ENCODE measurements around the gene CIP2A.

Gene CIP2A

DNA sequence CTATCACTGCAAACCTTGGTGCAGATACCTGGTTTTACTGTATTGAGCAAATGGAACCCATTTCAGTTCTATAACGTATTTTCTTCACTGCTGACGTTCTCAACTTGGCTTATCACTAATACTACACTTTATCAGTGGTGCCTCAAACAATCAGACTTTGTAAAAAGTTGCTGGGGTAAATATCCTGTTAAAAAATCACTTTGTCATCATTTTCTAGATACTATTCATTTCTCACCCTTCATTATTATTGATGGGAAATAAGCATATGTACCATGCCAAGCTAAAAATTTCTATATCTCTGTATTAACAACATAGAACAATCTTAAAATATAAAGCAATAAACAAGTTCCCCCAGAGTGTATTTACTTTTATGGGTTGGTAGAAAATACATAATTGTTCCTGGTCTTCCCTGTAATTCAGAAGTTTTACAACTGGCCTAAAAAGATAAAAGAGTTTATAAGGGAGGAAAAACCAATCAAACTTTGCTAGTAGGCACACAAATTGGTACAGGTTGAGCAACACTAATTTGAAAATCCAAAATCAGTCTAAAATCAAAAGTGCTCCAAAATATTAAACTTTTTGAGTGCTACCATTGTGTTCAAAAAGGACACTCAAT, 33.2 kb downstream of the CIP2A start:
- DNase-seq = no peak

DNA sequence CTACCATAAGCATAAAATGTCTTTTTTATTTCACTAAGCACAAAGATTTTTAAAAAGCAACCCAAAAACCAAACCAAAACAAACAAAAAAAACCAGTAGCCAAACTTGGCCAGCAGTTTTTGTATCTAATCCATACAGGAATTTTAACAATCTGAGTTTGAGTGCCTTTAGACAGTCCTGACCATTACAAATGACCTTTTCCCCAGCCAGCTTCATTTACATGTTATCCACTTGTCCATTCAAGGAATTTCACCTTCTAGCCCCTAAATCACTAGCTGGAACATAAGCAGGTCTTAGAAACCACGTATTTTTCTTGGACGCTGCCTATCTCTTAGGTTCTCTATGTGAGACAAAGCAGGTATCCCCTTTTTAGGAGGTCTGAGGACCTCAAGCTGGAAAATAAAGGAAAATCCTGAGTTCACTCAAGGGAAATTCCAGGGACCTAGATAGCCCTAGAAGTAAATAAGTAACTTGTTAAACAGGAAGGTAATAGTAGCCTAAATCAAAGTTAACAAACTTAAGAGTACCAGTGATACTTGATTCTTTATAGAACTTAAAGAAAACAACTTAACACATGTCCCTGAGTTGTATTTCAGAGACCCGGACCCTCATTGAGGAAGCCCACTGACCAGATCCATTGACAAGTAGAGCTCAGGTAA, 34.2 kb downstream of the CIP2A start:
- no peak for DNase-seq

DNA sequence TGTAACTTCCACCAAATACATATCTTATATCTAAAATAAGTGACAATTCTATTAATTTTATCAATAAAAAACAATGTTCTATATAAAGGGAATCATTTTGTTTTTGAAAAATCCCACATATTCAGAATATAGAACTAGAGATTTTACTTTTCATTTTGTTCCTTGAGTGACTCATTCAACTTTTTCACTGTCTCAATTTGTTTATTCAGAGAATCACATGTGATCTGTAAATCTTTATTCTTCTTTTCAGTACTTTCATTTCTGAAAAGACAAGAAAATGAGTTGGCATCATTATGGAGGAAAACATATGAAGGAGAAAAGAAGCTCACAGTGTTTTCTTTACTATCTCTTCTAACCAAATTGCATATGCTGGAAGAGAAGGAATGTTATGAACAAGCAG, 35.0 kb downstream of the CIP2A start:
- no peak for DNase-seq

DNA sequence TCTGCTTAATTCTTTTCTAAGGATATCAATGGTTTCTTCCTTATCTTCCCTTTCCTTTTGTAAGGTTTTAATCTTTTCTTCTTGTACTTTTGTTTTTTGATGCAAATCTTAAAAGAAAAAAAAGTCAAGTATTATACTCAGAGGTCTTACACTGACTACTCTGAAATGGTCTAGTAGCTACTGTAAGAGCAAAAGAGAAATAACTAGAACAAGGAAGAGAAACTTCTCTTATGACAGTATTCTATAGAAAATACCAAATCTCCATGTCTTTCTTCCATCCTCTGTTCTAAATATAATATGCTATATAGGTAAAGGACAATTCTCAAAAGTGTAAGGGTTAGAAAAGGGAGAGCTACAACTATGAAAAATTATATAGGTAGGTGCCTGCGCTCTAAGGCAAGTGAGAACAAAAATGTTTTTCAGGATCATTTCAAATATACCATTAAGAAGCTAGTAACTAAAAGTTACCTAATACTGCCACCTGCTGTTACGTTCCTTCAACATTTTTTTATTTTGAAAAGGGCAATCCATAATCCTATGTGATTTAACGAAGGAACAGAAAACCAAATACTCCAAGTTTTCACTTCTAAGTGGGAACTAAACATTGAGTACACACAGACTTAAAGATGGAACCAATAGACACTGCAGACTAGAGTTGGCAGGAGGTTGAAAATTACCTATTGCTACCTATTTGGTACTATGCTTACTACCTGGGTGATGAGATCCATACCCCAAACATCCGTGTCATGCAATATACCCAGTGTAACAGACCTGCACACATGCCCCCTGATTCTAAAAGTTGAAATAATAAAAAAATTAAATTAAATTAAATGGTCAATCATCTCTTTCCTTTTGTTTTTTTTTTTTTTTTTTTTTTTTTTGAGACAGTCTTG, 36.7 kb downstream of the CIP2A start:
- peak; percentile 25 for DNase-seq

DNA sequence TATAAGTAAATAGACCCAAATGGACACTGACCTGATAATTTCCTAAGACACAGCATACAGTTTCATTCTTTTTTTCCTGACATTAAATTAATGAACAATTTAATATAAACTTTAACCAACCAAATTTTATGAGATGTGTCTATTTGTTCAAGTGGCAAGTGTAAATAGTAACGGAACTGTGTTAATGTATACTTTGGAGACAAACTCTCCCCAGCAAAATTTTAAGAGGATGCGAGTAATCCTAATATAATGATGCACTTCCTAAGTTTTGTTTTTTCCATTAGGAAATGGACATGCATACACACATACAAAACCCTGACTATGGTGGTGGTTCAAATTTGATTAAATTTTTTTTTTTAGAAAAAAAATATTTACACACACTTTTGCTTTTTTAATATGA, 40.4 kb downstream of the CIP2A start:
- DNase-seq = no peak

DNA sequence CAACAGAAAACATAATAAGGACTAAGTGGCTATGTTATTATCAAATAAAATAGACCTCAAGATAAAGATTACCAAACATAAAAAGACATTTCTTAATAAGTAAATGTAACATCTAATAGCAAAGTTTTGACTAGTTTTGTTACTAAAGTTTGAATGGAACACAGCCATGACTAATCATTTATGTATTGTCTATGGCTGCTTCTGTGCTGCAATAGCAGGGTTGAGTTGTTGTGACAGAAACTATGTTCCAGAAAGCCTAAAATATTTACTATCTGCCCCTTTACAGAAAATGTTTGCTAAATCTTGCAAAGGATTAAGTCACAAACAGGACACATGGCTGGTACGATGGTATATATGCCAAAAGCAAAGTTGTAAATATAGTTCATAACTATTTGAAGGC, 40.9 kb downstream of the CIP2A start:
- DNase-seq = no peak

DNA sequence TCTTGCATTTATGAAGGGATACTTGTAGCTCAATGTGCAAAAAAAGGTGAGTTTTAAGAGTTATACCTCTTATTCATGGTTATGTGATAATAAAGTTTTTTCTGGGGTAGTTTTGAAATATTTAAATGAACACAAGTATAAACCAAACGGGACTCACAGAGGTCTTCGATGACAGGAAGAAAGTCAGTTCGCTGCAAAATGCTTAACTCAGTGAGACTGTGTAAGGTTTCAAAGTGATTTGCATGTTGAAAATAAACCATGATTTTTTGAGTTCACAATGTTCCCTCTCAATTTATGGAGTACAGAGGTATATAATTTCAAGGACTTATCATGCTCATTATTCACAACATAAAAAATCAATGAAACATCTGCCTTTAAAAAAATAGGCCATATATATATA, 42.5 kb downstream of the CIP2A start:
- no peak for DNase-seq

DNA sequence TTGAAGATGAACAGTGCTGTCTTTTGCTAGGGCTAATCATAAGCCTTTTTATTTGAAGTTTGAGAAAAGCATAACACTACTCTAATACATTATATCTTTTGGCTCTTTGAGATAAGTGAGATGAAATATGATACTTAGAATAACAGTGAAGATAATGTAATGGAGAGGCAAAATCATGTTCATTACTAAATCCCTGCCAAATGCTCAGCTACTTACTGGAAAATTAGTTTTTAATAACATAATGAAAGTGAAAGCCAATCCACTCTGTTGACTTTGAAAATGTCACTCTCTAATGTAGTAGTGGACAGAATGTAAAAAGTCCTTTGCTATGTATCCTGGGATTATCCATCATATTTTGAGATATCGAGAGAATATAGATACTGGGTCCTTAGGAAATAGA, 43.0 kb downstream of the CIP2A start:
- DNase-seq = no peak

DNA sequence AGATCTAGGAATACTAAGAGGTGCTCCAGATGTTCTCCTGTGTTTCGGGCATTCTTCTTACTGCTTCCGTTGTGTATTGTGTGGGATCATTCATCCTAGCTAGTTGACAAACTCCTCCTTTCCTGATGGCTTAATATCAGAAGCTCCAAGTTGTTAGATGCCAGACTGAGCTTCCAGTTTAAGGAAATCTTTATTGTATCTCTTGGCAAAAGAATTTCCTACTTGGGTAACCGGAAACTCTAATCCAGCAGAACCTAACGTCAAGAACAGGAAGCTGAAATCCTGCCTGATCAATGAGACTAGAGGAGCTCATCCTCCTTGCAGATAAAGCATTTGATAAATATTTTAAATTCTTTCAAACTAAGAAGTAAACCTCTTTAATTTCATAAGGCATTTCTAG, 51.2 kb downstream of the CIP2A start:
- DNase-seq = no peak

DNA sequence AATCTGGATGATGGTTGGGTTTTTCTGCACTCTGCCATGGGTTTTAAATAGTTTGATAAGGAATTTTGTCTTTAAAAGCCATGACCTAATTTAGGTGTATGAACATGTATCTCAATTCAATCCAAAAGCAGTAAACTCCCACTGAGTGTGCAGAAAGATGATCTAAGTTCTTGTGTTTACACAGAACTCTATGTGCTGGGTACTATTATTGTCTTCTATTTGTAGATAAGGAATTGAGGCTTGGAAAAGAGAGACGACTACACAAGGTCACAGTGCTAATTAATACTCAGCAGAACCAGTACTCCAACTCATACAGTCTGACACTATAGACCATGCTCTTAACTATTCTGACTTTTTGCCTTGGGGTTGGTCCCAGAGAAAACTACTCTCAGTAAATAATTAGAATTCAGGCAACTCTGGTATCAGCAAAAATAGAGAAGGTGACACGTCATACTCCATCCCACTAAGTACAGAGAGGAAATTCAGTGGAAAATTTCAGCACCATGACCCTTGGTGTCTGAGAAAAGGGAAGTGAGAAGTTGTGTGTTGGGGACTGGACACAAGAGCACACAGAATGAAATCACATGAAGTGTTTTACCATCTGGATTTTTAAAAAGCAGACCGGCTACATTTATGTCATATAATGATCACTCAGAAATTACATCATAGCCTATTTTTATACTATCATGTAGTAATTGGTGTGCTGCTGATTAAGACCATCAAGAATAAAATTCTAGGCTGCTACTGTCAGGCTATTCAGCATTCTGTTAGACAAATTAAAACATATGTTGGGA, 60.6 kb downstream of the CIP2A start:
- DNase-seq = peak; percentile 30

DNA sequence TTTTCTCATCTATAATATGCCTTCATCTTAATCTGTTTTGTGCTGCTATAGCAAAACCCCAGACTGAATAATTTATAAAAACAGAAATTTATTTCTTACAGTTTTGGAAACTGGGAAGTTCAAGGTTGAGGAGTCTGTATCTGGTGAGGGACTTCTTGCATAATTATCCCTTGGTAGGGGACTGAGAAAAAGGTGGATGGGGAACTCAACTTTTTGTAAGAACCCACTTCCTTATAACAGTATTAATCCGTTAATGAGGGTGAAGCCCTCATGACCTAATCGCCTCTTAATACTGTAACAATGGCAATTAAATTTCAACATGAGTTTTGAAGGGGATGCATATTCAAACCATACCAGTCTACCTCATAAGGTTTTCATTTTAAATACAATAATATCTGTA, 61.4 kb downstream of the CIP2A start:
- DNase-seq = no peak

DNA sequence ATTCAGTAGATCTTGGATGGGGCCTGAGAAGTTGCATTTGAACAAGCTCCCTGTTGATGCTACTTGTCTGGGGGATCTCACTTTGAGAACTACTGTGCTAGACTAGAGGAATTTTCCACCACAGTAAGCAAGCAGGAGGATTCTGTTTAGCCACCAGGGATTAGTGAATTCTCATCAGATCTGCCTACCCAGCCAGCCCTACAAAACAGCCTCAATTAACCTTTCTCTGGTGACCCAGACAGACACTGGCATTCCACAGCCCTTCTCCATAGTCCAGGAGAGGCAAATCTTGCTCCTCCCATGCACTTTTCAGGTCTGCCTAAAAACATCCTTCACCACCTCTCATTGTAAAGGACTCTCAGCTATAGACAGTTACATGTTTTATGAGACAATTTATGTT, 62.1 kb downstream of the CIP2A start:
- DNase-seq = no peak

DNA sequence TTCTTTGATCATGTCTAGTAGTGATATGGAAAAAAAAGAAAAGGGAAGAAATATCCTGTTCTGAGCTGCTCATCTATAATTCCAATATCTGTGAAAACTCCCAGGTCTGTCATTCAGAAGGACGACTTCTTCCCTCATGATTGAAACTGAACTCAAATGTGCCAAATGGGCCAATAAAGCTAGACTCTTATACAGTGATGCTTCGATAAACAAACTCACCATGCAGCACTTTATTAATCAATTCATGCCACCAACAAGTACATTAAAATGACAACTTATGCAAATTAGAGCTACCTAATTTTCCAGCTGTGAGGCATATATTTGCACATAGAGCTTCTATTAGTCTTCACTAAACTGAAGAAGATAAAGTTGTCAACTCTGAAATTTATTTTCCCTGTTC, 63.3 kb downstream of the CIP2A start:
- DNase-seq = no peak

DNA sequence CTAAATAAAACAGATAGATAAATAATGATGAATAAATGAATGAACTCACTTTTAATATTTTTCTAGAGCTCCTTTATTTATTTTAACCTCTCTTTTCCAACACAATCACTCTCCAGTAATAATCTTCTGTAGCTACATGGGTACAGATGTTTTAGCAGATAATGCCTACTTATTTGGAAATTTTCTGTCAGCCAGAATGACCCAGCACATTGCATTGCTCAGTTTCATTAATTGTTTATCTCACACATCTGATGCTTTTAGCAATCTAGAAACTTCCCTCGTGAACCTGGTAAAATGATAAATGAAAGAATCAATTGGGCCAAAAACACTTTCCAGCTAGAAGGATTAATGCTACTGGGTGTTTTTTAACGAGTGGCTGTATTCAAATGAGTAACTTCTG, 64.0 kb downstream of the CIP2A start:
- DNase-seq = no peak

DNA sequence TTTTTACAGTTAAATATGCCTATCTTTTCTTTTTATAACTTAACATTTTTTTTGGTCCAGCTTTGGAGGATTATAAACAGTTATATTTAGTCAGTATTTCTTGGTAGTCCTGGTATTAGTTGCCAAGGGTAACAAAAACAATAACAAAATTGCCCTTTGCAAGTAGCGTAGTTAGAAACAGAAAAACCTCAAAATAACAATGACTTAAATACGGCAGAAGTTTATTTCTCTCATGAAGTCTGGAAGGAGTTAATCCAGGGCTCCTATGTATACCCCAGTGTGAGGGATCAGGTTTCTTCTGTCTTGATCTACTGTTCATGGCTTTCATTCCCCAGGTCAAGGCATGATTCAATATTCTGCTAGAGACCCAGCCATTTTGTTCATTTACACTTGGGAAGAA, 64.7 kb downstream of the CIP2A start:
- DNase-seq = no peak

DNA sequence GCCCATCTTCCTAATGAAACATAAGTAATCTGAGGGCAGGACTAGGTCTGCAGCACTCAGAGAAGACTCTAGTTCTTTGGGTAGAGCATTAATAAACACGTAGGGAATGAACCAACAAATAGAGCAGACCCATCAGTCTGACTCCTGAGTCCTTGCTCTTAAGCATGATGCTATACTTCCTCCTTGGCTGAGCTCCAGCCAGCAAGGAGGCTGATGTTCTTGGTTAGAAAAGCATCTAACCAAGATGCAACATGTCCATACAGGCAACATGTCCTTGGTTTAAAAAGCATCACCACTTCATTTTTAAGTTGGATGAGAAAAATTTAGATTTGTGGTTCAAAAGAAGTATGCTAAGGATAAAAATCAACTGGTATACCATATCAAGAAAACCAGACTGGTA, 70.3 kb downstream of the CIP2A start:
- no peak for DNase-seq

DNA sequence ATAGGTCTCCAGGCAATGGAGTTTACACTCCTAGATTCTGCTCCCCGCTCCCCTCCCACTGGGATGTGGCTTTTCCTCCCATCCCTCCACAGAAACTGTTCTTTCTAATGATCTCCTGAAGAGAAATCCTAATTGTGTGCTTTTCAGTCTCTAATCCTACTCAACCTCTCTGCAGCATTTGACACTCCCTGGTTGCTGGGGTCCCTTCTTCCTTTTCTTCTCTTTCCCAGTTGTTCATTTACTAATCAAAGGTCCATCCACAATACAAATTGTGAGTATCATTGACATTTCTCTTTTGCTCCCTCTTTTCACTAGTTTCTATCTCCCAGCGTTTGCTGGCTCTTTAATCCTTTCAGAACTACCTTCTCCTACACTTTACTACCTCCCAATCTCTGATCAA, 72.4 kb downstream of the CIP2A start:
- DNase-seq = no peak

DNA sequence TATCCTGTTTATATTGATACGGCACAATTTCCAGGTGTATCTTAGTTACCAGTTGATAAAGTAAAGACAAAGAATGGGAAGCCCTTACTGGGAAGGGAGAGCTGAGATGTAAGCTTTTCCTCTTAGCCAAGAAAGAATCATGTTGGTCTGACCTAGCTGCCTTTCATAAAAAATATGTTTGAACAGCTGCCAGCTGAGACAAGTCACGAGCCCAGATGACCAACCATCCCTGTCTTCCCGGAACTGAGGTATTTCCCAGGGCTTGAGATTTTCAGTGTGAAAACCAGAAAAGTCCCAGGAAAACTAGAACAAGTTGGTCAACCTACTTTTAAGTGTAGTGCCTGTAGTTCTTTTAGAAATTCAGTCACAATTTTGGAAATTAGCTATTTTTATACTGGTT, 75.3 kb downstream of the CIP2A start:
- no peak for DNase-seq

DNA sequence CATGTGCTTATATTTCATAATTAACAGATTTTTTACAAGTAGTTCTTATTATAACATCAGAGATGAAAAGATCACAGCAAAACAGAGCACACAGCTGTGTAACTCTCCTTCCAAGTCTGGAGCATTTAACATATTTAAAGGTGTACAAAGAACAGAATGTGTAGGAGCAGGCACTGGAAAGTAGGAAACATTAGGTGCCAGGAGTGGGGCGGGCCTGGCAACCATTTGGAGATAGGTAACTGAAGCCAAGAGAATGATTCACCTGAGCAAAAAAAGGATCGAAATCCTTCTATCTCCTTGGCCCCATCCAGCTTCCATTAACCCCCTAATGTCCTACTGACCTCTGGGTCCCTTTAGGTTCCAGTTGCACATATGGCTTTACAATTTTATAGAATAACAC, 76.6 kb downstream of the CIP2A start:
- no peak for DNase-seq

DNA sequence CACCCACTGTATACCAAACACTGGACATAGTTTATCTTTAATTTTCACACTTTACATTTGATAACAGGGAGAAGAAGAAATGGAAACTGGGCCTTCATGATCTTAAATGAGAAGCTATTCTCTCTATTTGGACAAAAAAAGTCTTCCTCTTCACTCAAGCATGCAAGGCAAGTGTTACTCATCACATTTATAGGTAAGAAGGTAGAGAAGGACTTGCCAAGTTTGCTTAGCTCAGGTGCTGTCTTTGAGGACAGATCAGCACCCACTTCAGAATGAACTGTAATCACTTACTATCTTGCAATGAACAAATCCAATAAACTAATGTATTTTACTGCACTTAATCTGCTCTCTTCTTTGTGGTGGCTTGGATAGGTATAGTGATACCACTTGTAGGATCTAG, 77.7 kb downstream of the CIP2A start:
- DNase-seq = no peak

DNA sequence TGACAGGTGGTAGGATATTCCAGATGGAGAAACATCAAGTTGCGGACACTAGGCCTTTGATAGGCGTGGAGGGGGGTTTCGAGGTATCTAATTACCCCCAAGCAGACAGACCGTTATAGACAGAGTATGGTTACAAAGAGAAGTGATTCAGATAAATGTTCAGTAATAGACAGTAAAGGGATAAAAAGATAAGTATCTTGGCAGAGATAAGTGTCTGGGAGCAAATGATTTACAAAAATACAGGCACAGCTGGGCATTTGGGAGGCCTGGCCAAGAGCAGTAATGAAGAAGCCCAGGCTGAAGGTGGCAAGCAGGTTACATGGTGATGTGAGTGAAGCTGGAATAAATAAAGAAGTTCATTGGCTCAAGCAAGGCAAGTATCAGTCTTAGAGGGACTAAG, 78.2 kb downstream of the CIP2A start:
- no peak for DNase-seq

DNA sequence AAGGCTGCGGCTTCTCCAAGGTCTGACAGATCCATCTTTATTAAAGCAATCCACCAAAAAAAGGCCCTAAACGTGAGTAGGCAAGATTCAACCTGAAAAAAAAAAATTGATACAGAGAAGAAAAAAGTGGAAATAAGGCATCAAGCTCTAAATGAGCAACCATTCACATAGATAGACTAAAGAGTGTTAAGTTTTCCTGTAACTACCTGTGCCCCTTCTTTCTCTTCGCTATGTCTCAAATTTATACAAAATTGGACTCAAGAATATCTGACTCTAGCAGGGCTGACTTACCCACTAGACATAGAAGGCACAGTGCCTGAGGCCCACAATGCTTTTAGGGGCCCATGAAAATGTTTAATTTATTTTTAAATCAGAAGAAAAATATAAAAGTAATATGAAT, 78.7 kb downstream of the CIP2A start, which contains the start of gene MYH15:
MYH15 (minus strand) TSS at position 101 of the 400 bp plus-strand sequence; CDS start at position 35, 66 bp downstream.
- no peak for DNase-seq

DNA sequence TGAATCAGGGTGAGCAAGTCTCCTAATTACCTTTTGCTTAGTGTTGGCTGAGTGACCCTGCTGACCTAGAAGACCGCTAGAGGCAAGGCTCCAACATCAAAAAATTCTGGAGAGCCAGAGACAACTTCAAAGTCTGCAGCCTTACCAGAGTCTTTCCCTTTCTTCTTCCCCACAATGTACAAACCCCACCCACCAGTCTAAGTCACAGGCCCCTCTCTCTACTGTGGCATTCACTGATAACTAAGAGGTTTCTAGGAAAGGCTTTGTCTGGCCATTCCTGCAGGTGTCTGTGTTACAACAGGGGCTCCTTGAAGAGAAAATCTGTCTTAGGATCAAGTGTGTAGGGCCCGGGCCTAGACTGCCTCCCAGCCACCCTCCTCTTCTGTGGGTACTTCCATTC, 79.4 kb downstream of the CIP2A start:
- DNase-seq = no peak

All from SIG-M5 (cell line).